NOMO-1 treated with DMSO at 0.1 percent for 48 hours (cell line): ENCODE results near the gene PLXNA2.

Experiments used
- DNase-seq: peaks from one replicate; lab custom pipeline; 2025; ENCODE audit not compliant: unreplicated experiment; lab: John Stamatoyannopoulos, UW

PLXNA2 gene

DNA sequence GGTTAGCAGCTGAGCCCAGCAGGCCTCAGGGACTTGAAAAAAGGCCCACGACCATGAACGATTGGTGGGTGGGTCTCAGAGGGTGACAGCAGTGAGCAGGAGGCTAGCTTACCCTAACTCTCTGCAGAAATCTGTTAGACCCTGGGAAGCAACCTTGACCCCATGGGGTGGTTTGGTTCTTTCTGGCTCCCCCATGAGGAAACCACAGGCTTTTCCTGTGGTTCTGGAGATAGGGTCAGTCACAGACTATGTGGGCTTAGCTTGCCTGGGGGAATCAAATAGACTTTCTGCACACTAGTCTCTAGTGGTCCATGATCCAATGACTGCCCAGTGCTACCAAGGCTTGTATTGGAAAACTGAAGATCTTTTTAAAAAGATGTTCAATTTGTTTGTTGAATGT, 118.1 kb downstream of the PLXNA2 start:
- no peak for DNase-seq

DNA sequence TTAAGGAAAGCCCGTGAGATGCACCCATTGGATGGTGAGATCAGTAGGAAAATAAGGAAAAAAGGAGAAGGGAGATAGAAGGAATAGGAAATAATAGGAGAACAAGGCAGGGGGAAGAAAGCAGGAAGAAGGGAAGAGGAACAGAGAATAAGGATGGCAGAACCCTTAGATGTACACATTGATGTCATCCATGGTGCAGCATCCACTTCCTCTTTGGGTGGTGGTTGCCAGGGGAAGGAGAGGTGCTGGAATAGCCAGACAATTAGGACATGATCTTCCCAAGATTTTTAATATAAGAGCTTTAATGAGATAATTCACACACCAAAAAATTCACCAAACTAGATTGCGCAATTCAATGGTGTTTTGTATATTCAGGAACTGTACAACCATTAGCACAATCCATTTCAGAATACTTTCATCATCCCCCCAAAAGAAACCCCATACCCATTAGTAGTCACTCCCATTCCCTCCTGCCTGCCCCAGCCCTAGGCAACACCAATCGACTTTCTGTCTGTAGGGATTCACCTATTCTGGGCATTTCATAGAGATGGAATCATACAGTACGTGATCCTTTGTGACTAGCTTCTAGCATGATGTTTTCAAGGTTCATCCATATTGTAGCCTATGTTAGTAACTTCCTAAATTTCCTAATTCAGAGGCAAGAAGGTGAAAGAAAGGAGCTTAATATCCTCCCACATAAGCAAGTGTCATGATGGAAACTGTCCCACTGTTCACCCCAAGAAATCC, 121.4 kb downstream of the PLXNA2 start:
- no peak for DNase-seq

DNA sequence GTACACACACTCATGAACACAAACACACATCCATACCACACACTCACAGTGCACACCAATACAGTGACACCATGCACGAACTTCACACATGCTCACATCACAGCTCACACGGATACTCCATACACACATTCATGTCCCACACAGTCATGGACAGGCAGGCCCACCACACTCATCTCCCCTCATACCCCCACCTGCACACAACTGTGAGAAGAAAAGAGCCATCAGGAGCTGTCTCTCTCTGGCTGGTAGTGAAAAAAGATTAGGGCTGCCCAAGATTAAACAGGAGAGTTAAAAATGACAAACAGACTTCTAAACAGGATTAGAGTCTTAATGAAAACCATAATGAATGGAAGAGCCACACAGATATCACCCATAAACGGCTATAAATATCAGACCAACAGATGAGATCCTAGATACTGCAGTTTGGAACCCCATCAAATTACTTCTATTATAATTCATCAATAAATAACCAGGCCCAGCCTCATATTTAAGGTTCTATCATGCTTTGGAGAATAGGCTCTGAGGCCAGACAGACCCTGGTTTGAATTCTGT, 122.3 kb downstream of the PLXNA2 start:
- no peak for DNase-seq

DNA sequence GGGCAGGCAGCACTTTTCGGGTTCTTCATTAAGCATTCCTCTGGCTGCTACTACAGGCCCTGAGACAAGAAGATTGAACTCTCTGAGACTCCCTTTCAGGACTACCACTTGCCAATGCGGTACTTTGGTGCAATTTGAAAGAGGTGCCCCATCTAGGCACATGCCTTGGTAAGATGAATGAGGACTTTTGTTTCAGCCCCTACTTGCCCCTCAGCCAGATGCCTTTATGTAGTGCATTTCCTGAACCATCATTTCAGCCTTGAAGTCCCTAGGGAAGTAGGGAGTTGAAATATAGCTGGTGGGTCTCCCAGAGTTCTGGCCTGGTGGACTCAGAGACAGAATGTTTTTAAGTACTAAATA, 123.8 kb downstream of the PLXNA2 start:
- DNase-seq = no peak

DNA sequence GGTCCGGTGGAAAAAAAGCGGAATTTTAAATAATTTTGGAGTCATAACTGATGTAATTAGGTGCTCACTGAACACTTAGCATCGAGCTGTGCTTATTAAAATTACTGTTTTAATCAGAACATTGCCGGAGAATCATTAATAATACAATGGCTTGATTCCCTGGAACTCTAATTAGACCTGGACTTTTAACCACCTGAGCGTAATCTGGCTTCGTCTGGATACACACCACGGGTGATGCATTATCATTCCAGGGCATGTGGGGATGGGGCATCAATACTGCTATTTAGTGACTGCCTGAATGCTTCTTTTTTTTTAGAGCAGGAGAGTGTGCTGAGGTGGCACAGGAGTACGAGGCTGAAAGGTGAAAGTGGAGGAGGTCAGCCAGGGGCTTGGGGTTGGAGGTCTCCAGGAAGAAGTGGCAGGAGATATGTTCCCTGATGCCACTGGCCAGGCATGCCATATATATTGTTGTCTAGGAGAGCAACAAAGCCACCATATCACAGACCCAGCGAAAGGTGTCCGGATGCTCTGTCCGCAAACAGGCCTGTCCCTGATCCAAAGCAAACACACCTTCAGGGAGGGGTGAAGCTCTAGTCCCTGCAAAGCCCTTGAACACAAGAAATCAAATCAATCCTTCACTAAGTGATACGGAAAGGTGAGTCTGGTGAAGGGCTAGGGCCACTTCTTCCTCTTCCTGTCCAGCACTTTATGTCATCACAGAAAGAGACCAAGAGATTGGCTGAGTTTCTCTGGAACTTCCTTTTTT, 125.2 kb downstream of the PLXNA2 start:
- peak; percentile 39 for DNase-seq

DNA sequence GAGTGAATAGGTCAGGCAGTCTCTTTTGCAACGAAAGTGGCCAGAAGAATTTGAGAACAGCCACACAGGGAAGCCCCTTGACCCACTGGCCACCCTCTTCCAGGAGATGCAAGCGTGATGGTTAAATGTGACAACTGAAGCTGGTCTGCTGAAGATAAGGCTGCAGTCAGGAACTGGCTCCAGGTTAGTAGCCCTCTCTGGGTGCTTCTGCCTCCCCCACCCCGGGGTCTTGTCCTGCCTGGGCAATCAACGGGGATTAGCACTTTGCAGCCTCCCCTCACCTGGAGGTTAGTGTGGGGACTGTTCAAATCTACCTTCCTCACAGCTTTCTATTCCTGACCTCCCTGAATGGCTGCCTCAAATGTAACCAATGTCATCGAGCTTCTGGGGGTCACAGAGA, 125.9 kb downstream of the PLXNA2 start:
- DNase-seq = no peak

DNA sequence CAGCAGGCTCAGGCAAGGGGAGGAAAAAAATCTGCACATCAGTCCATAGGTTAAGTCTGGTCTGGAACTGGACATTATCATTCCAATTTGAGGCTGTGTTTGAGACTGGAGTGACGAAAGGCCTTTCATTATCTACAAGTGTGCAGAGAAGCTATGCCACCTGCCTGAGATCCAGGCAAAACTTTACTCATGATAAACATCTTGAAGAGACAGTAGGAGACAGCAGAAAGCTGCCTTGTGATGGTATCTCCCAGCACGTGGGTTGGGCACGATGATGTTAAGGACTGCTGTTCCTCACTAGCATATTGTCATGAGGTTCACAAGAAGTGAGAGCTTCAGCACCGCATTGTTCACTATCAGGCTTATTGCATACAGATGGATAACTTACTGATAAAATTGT, 126.4 kb downstream of the PLXNA2 start:
- no peak for DNase-seq

DNA sequence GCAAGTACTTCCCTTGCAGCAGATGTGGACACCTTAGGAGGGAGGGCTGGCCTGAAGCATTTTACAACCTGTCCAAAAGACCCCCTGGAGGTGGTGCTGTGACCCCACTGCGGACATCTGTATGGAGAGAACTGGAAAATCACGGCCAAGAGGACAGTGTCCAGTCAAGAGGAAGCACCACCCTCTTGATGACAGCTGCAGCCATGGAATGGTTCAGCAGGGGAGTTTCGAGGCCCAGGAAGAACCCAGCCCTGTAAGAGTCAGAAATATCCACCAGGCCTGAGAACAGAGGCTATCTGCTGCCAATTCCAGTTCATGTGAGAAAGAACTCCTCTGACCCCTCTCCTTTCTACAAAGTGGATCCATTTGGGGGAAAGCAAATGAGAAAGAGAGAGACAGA, 126.8 kb downstream of the PLXNA2 start:
- DNase-seq = no peak

DNA sequence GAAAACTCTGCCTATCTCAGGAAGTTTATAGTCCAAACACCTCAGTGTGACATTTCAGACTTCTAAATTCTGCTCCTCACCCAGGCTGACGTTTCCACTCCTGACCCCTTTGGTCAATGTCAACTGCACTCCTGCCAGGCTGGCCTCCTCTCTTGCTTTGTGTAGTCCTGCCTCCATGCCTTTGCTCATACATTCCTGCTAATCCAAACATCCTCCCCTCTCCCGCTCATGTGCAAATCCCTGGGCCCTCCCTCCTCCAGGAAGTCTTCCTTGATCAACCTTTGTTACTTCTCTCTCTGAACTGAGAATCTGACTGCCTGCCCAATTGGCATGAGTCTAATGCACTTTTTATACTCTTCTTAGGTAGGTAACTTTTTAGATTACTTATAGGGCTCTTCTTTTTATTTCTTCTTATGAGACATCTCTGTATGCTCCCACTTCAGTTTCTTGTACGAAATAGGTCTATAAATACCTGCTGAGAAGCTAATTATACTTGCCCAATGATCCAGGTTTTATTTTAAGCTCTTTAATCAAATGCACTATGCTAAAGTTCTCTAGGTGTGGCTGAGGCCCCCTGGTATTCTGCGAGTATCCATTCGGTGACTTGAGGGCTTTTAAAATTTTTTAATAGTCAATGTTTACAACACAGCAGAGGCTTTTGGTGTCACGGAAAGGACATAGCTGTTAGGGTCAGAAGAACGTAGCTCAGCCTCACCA, 128.1 kb downstream of the PLXNA2 start:
- DNase-seq = no peak

DNA sequence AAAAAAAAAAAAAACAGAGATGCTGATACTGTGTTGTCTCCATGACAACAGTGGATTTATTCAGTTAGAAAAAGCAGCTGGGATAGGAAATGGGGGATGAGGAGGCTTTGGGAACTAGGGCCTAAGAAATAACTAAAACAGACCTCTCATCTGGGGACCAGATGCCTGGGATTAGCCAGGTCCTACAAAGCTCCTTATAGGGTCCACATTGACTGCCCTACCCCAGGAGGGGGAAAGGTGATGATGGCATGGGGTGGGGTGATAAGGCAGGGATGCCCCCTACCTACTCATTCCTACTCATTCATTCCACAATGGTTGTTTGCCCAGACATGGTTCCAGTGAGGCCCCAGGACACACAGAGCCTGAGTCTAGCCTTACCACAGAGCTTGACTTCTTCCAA, 131.2 kb downstream of the PLXNA2 start:
- DNase-seq = no peak

DNA sequence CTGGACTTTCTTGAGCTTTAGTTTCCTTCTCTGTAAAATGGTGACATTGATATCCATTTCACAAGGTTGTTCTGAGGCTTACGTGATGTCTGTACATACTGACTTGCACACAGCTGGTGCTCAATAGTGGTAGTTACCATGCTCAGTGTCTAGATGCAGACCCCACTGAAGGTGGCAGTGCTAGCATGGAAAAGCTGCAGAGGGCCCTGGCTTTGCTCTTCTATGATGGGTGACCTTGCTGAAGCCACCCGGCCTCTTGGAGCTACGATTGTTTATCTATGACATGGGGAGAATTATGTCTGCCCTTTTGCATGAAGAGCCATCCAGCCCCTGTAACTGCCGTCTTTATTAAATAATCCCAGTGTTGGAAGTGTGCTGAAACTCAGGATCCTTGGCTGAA, 131.8 kb downstream of the PLXNA2 start:
- no peak for DNase-seq

DNA sequence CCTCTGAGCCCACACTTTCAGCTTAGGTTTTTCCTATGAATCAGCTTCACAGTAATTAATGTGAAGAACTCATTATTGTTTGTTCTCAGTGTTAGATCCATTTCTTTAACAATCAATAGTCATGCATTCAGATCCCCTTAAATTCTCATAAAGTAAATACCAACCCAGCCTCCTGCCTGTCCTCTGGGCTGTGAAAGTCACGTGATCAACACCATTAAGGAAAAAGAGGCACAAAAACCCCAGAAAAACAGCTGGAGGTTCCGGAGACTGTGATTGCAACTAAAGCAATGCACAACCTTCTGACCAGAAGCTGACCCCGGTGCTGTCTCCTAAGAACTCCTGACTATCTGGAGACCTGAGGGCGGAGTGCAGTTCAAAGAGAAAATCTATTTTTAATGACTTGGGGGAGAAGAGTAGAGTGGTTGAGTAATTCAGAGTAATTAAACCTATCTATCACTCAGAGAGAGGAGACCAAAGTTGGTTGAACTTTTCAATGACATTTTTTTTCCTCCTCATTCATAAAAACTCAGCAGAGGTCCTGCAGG, 132.5 kb downstream of the PLXNA2 start:
- DNase-seq = no peak

DNA sequence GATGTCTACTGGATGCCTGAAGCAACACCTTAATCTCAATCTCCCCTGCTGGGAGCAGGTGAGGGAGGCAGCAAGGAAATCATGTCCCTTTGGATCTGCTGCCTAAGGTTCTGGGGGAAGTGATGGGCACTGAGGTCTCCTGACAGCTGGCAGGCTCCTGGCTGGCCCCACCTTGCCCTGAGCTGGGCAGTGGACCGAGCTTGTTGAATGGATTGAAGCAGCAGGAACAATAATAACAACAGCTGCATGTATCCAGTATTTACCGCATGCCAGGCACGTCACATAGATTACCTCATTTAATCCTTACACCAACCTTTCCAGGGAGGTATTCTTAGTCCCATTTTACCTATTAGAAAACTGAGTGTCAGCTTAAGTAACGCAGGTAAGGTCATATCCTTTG, 133.9 kb downstream of the PLXNA2 start:
- DNase-seq = no peak

DNA sequence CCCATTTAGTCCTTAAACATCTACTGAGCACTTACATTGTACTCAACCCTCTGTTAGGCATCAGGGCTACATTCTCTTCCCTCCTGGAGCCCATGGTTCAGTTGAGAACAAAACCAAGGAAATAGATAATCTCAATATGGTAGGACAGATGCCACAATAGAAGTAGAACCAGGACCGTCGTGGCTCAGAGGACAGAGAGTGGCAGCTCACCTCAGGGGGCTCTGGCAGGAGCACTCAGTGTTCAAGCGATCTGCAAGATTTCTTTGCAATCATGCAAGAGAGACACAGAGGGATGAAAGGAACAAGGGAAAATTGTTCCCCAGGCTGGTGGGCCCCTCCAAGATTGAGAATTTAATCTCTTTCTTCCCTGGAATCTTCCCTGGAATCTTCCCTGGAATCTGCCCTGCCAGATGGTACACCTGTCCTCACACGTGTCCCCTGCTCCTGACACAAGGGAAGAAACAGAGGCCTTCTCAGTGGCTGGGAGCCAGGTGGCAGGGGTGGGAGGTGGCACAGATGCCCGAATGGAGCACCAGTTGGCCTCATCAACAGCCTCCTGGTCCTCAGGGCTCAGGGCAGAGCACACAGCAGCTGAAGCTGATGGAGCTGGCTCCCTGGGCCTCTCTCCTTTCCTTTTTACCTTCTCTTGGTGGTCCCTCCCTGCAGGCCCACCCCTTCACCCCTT, 135.4 kb downstream of the PLXNA2 start:
- DNase-seq = no peak

DNA sequence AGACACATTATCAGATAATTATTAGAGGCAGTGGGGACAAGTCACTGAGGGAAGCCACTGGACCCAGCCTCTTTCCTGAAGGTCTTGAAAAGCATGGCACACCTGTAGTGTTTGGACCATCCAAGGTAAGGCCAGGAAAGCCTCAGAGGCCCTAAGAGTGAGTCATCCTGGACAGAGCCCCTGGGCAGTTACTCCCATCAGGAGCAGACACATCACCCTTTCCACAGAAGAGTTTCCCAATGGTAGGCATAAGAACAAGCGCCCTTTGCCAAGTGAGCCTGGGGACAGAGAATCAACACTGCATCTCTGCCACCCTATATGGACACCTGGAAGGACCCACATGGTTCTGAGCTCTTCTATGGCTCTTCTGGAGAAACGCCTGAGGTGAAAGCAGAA, 136.0 kb downstream of the PLXNA2 start:
- DNase-seq = no peak

DNA sequence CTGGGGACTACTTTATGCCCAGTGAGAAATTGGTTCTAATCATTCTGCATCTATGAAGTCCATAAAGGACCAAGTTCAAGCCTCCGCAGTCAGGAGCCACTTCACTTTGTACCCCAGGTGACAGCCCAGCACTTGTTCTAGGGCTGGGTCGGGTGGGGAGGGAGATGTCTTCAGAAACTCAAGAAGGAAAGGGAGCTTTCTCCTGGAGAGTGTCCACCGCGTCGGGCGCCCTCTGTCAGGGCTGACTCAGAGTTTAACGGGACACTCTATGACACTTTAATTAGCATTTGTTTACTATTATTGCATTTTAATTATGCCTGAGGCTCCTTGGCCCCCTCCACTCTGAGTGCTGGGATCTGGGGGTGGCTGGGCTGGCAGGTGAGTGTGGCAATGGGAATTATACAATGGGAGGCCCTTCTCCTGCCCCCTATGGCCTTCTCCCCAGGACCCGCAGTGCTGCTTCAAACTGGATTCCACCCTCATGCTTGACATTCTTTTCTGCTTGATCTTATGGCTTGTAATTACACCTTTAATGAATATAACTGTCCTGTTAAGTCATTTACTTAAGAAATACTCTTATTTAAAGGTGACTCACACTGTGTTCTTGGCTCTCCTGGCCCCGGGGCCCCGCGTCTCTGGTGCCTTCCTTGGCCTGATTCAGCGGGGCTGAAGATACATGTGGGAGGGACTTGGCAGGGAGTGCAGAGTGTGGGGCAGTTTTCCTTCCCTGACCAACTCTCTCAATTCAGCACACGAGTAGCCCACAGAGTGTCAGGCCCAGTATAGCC, 136.6 kb downstream of the PLXNA2 start:
- DNase-seq = no peak

DNA sequence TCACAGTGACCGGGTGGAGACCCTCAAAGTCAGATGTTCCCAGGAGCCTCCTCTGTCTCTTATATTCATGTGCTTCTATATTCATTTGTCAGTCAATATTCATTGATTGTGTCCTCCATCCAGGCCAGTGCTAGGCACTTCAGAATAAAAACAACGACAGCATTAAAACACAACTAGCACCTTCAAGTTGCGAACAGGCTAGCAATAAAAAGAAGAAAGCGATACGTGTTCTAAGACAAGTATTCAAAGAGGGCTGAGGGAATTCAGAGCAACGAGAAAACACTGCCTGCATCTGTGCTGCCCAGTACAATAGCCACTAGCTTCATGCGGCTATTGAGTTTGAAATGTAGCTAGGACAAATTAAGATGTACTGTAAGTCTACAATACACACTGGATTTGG, 138.0 kb downstream of the PLXNA2 start:
- no peak for DNase-seq

DNA sequence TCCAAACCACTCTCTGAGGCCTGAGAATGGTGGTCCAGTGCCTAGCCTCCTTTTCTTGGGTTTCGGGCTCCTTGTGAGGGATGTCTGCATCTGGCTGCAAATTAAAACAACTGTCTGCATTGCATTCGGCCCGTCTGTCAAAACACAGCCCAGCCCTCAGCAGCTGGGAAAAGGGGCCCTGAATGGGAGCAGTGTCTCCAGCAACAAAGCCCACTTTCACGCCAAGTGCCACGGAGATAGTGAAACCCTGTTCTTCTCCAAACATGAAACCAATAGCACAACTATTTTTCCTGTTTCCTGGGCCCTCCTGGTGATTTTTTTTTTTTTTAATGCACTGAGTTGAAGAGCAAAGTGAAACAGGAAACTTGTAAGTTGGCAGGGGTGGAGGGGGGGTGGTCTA, 138.4 kb downstream of the PLXNA2 start:
- DNase-seq = no peak

DNA sequence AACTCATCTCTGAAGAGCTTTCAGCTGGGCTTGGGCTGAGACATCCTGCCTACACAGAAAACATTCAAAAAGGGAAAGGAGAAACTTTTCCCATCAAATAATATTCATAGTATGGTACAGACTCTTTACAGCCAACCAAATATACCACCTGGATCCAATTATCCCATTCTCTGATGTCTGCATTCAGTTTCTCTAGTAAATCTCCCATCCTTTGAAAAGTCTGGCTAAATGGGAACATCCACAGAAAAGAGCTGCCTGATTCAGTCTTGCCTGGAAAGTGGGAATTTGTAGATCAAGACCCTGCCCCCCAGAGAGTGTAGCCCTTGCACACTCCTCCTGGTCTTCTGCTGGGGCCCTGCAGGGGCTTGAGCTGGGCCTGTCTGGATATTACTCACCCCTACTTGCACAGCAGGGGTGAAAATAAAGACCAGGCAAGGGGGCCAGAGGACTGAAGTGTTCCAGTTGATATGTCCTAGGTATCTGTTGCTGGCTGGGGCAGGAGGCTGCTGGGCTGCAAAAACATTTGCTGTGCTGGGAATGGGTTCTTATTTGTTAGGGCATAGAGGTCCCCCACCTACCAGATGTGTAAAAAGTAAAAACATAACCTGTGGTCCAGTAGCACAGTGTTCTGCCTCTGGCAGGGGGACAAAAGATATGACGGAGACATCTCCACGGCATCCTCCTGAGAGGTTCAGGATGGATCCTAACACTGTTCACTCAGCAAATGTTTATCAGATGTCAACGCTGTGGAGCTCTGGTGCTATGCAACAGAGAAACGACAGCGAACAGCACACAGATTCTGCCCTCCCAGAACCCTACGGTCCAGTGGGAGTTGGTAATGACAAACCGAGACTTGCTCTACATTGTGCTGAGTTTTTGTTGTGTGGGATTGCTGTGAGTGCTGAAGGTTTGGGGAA, 140.3 kb downstream of the PLXNA2 start:
- DNase-seq = no peak
